Measurements from ENCODE around the gene CBFB. TPM values are rescaled to one million over a fixed set of nuclear protein-coding genes. Genes with fewer than 3 reads are reported as not detected.
"Not testable (repeated sequence)": the region's sequence is repeated elsewhere in the genome, so short reads cannot be mapped to it uniquely, and the experiment has no call there.

The CBFB gene
- total RNA-seq, 6 donors from 2014 or later, result 31.4 to 73.4 (median 54.1) TPM

GRCh38 chr16:66988197-66988788 is 40.7 kb upstream of the CBFB start, which contains the start of gene CES4A:
Gene CES4A, plus strand, starts transcription at chr16:66988589. Its CDS starts 184 bp downstream, at chr16:66988773.
- Histone ChIP-seq H3K4me3 (no peak within 1 kb of the TSS), H3K27ac (no peak within 1 kb of the TSS), H3K36me3 (no peaks in the 10 kb centered on the region), H3K27me3 (no peaks in the 10 kb centered on the region), H3K9me3 (no peaks in the 10 kb centered on the region), H3K4me1 (no peaks in the 10 kb centered on the region)
- DNase-seq, result no peak
- peak in 1 of 2 donors; percentile 10 for ATAC-seq (ENCODE audit: low FRiP score in 2 of 2)
- TF ChIP-seq EP300 (IDR thresholded peaks at IDR 0.05), result no peak
- TF ChIP-seq POLR2A (IDR thresholded peaks at IDR 0.05), result no peak
- TF ChIP-seq POLR2AphosphoS5 (IDR thresholded peaks at IDR 0.05), result no peak
- no peak for TF ChIP-seq CTCF (IDR thresholded peaks at IDR 0.05)
- 79 to 82% methylated on average over 9 to 11 of the region's 11 CpGs for WGBS, 2 donors

DNA sequence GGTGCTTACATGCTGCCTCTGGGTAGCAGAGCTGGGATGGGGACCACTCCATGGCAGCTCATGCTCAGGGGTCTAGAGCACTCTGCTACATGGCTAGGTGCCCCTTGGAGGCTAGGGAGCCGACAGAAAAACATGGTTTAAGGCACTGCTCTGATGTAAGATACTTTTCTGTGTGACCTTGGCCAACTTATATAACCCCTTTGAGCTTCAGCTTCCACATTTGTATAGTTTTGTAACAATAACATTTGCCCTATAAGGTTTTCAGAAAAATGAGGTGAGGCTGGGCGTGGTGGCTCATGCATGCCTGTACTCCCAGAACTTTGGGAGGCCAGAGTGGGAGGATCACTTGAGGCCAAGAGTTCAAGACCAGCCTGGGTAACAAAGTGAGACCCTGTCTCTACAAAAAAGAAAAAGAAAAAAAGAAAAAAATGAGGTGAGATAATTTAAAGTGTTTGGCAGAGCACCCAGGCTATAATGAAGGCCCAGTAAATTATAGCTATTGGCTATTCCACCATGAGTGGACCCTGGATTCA is 37.3 kb upstream of the CBFB start:
- no peak for DNase-seq
- Histone ChIP-seq H3K9me3 (no peaks in the 10 kb centered on the region), H3K27me3 (no peaks in the 10 kb centered on the region), H3K4me1 (peaks cover 3 to 7% (median 5%) of the 10 kb centered on the region in 4 donors), H3K36me3 (no peaks in the 10 kb centered on the region), H3K4me3 (no peak overlapping the region), H3K27ac (no peak overlapping the region)
- WGBS, 2 donors, result 83 to 97% methylated on average over 2 of the region's 2 CpGs
- ATAC-seq (ENCODE audit: low FRiP score in 2 of 2), result no peak
- TF ChIP-seq CTCF (IDR thresholded peaks at IDR 0.05), result no peak
- TF ChIP-seq POLR2AphosphoS5 (IDR thresholded peaks at IDR 0.05), result no peak
- TF ChIP-seq POLR2A (IDR thresholded peaks at IDR 0.05), result no peak
- no peak for TF ChIP-seq EP300 (IDR thresholded peaks at IDR 0.05)

- DNase-seq; H3K36me3 ChIP-seq; H3K27me3 ChIP-seq; H3K27ac ChIP-seq; H3K4me3 ChIP-seq; ATAC-seq (ENCODE audit: low FRiP score in 2 of 2); H3K9me3 ChIP-seq: not testable (repeated sequence)
- 92 to 94% methylated on average over 12 of the region's 12 CpGs for WGBS, 2 donors
- H3K4me1 ChIP-seq, result peaks cover 3 to 14% (median 11%) of the 10 kb centered on the region in 4 donors
These were observed 35.4 kb upstream of the CBFB start for GRCh38 chr16:66993558-66993957.

DNA sequence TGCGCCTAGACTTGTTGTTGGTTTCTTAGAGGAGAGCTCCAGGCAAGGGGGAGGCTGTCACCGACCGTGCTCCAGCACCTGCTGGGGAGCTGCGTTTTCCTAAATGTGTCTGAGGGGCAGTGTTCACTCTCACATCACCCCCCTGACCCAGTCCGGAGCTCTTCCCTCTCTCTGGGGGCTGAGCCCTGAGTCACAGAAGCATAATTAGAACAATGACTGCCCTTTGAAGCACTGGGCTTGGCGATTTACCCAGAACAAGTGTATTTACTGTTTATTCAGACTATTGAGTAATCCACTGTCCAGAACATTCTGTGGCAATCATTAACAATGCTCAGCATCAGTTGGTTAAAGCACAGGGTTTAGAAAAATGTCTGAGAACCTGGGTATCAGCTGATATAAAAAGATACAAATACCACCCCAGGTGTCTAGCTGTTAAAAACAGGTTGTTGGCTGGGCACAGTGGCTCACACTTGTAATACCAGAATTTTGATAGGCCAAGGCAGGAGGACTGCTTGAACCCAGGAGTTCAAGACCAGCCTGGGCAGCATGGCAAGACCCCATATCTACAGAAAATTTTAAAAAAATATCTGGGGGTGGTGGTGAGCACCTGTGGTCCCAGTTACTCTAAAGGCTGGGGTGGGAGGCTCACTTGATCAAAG is 32.5 kb upstream of the CBFB start:
- peak in 2 of 4 donors; percentile 47 to 88 for TF ChIP-seq EP300 (IDR thresholded peaks at IDR 0.05)
- peak in 1 of 6 experiments; percentile 3 for TF ChIP-seq CTCF (IDR thresholded peaks at IDR 0.05)
- peak; percentile 21 to 49 for TF ChIP-seq POLR2AphosphoS5 (IDR thresholded peaks at IDR 0.05)
- no peak for TF ChIP-seq POLR2A (IDR thresholded peaks at IDR 0.05)
- H3K27ac ChIP-seq, result peak overlapping the region; percentile 57 to 78 (median 60)
- H3K27me3 ChIP-seq, result no peaks in the 10 kb centered on the region
- H3K9me3 ChIP-seq, result no peaks in the 10 kb centered on the region
- H3K4me1 ChIP-seq, result peaks cover 20 to 28% (median 23%) of the 10 kb centered on the region in 4 donors
- H3K4me3 ChIP-seq, result no peak overlapping the region
- H3K36me3 ChIP-seq, result no peaks in the 10 kb centered on the region
- ATAC-seq (ENCODE audit: low FRiP score in 2 of 2), result peak; percentile 69 to 83
- WGBS, 2 donors, result 48 to 55% methylated on average over 2 to 6 of the region's 6 CpGs
- peak in 1 of 2 donors; percentile 80 for DNase-seq

GRCh38 chr16:66996983-66997358 is 32.0 kb upstream of the CBFB start:
- DNase-seq (no peak), ATAC-seq (ENCODE audit: low FRiP score in 2 of 2) (no peak)
- Histone ChIP-seq H3K27me3 (no peaks in the 10 kb centered on the region), H3K9me3 (no peaks in the 10 kb centered on the region), H3K4me1 (peaks cover 20 to 30% (median 26%) of the 10 kb centered on the region in 4 donors), H3K36me3 (no peaks in the 10 kb centered on the region), H3K4me3 (no peak overlapping the region), H3K27ac (peak overlapping the region; percentile 55 to 78 (median 60))
- no peak for TF ChIP-seq POLR2A (IDR thresholded peaks at IDR 0.05)
- no peak for TF ChIP-seq POLR2AphosphoS5 (IDR thresholded peaks at IDR 0.05)
- TF ChIP-seq CTCF (IDR thresholded peaks at IDR 0.05), result no peak
- TF ChIP-seq EP300 (IDR thresholded peaks at IDR 0.05), result no peak
- 66 to 71% methylated on average over 3 of the region's 3 CpGs for WGBS, 2 donors
